K562 (cell line): Measurements from ENCODE around the gene FRG2B. TPM values are rescaled to one million over a fixed set of nuclear protein-coding genes. Genes with fewer than 3 reads are reported as not detected.

Experiments
- ATAC-seq: fragments of 200-7000 bp; cut with Tn5 transposase; 3 replicates; pipeline ENCODE4 v1.9.1; 2020; ENCODE audit warnings: moderate library complexity
- BruUV-seq: library from RNA; stranded (reverse); fragments of 400-500 nt; replicated peaks from 2 replicates; lab custom pipeline; 2021; lab: Mats Ljungman, UMichigan
- CTCF ChIA-PET: fragments of 300-600 bp; formaldehyde crosslinking; extraction: SDS; loops from one replicate; lab custom pipeline; 2021; ENCODE audit warnings: low intra/inter-chr PET ratio; lab: Yijun Ruan, JAX
- POLR2A ChIA-PET: fragments of 300-600, 350-650 bp; sonication (Branson Sonifier 250); formaldehyde crosslinking; extraction: SDS; loops from one replicate; lab custom pipeline; 2021; ENCODE audit warnings: antibody characterized with exemption, inconsistent platforms; lab: Yijun Ruan, JAX
- DNase-seq, 4 experiments: peaks; one replicate each; pipeline versions ENCODE4 v3.0.0 to v3.0.0-alpha.2; 2011 to 2018; ENCODE audit warnings: low spot score in 3 of 4, mixed read lengths in 3 of 4; ENCODE audit errors: extremely low read depth in 1 of 4
- FAIRE-seq: peaks from 2 replicates; lab custom pipeline; 2011; peaks lifted over from hg19 to GRCh38; lab: Jason Lieb, UNC
- H2AFZ ChIP-seq: 2 replicates; pipeline ENCODE4 v1.6.0; 2011; ENCODE audit warnings: low read depth, low read length, control low read depth, inconsistent platforms
- H3K27ac ChIP-seq: fragments of 200-600 bp; 3 replicates; pipeline ENCODE4 v1.8.0; 2011; ENCODE audit warnings: low read depth, mild to moderate bottlenecking, control low read depth, inconsistent platforms, low read length, moderate library complexity, mixed read lengths; ENCODE audit errors: extremely low read depth
- H3K27me3 ChIP-seq, 2 experiments: fragments of 300-600 bp in 1 of 2; 2 replicates in 1 of 2; 3 replicates in 1 of 2; pipeline versions ENCODE4 v1.6.0 to v1.8.0; 2011; ENCODE audit warnings: inconsistent platforms in 2 of 2, low read length in 2 of 2, mild to moderate bottlenecking in 1 of 2, mixed read lengths in 1 of 2, moderate library complexity in 1 of 2; ENCODE audit not compliant: control insufficient read depth in 2 of 2, insufficient read depth in 2 of 2
- H3K36me3 ChIP-seq: fragments of 300-600 bp; 3 replicates; pipeline ENCODE4 v1.8.0; 2011; ENCODE audit warnings: mild to moderate bottlenecking, low read length, inconsistent platforms; ENCODE audit not compliant: control insufficient read depth, insufficient read depth
- H3K4me1 ChIP-seq, 2 experiments: fragments of 200-600 bp in 1 of 2; replicated peaks in 1 of 2; 2 replicates in 1 of 2; 3 replicates in 1 of 2; pipeline versions ENCODE4 v1.5.1 to v1.8.0; 2011; ENCODE audit warnings: inconsistent platforms in 2 of 2, low read length in 2 of 2, mild to moderate bottlenecking in 1 of 2, mixed read lengths in 1 of 2, moderate library complexity in 1 of 2; ENCODE audit not compliant: control insufficient read depth in 2 of 2, insufficient read depth in 2 of 2
- H3K4me2 ChIP-seq: 2 replicates; pipeline ENCODE4 v1.6.1; 2011; ENCODE audit warnings: low read length, control low read depth, inconsistent platforms, mixed read lengths; ENCODE audit not compliant: insufficient read depth
- H3K4me3 ChIP-seq: fragments of 200-600 bp; sonication (generic), shearing (Covaris generic); 2 replicates; pipeline ENCODE4 v1.5.1; 2016; ENCODE audit warnings: control low read depth, inconsistent platforms
- H3K79me2 ChIP-seq: fragments of 200-600 bp; 3 replicates; pipeline ENCODE4 v1.8.0; 2011; ENCODE audit warnings: low read length, inconsistent platforms; ENCODE audit not compliant: control insufficient read depth, insufficient read depth
- H3K9ac ChIP-seq, 2 experiments: 2 replicates each; pipeline versions ENCODE4 v1.6.0 to v1.6.1; 2011; ENCODE audit warnings: low read depth in 2 of 2, low read length in 2 of 2, control low read depth in 1 of 2, inconsistent platforms in 1 of 2, mild to moderate bottlenecking in 1 of 2, mixed read lengths in 1 of 2; ENCODE audit not compliant: insufficient read depth in 1 of 2
- H3K9me1 ChIP-seq: one replicate; pipeline ENCODE4 v1.6.0; 2011; ENCODE audit warnings: inconsistent platforms, mild to moderate bottlenecking, low read length, moderate library complexity; ENCODE audit not compliant: control insufficient read depth, insufficient read depth
- H3K9me3 ChIP-seq: replicated peaks from 2 replicates; pipeline ENCODE4 v1.5.1; 2011; ENCODE audit warnings: low read depth, low read length, inconsistent platforms; ENCODE audit not compliant: control insufficient read depth, insufficient read depth
- H4K20me1 ChIP-seq: replicated peaks from 2 replicates; pipeline ENCODE4 v1.6.1; 2011; ENCODE audit warnings: low read length, inconsistent platforms, mixed read lengths; ENCODE audit not compliant: control insufficient read depth, insufficient read depth
- AFF1 ChIP-seq, 2 experiments: fragments of 450-650 bp; IDR thresholded peaks; 2 replicates each; pipeline ENCODE4 v1.6.1; 2018; ENCODE audit warnings: mild to moderate bottlenecking in 2 of 2, low read depth in 1 of 2; ENCODE audit not compliant: partially characterized antibody in 2 of 2
- ARID1B ChIP-seq: fragments of 450-650 bp; IDR thresholded peaks from 2 replicates; pipeline ENCODE4 v1.6.1; 2016; ENCODE audit warnings: antibody characterized with exemption, mild to moderate bottlenecking, inconsistent platforms
- BRF2 ChIP-seq: IDR thresholded peaks from 3 replicates; pipeline ENCODE4 v1.6.1; 2011; ENCODE audit warnings: borderline replicate concordance, mild to moderate bottlenecking; ENCODE audit not compliant: insufficient read length, insufficient read depth
- CCAR2 ChIP-seq: fragments of 200-400 bp; formaldehyde crosslinking; IDR thresholded peaks from 2 replicates; pipeline ENCODE4 v1.6.1; 2017; ENCODE audit warnings: mild to moderate bottlenecking, low read depth, low read length
- CGGBP1 ChIP-seq: fragments of 250-450 bp; sonication (Bioruptor Pico); IDR thresholded peaks from 2 replicates; pipeline ENCODE4 v1.9.0; 2021; ENCODE audit warnings: mild to moderate bottlenecking
- GATAD2B ChIP-seq: fragments of 450-650 bp; IDR thresholded peaks from 2 replicates; pipeline ENCODE4 v1.6.1; 2017; ENCODE audit warnings: mild to moderate bottlenecking, borderline replicate concordance
- GTF2B ChIP-seq: IDR thresholded peaks from 2 replicates; pipeline ENCODE4 v1.6.1; 2011; ENCODE audit not compliant: insufficient read length; ENCODE audit errors: extremely low read depth
- HLTF ChIP-seq: fragments of 450-650 bp; IDR thresholded peaks from 2 replicates; pipeline ENCODE4 v1.6.1; 2016
- HMGN3 ChIP-seq: IDR thresholded peaks from 2 replicates; pipeline ENCODE4 v1.6.1; 2011; ENCODE audit warnings: borderline replicate concordance, low read depth, mild to moderate bottlenecking, mixed read lengths, low read length; ENCODE audit not compliant: insufficient read length; ENCODE audit errors: extremely low read depth
- NR2F6 ChIP-seq: fragments of 450-650 bp; formaldehyde crosslinking; IDR thresholded peaks from 2 replicates; pipeline ENCODE4 v1.4.0; 2020; ENCODE audit warnings: mild to moderate bottlenecking
- SAFB2 ChIP-seq: fragments of 200-400 bp; formaldehyde crosslinking; IDR thresholded peaks from 2 replicates; pipeline ENCODE4 v1.6.1; 2018; ENCODE audit warnings: borderline replicate concordance, low read length, low read depth, moderate library complexity; ENCODE audit not compliant: severe bottlenecking
- ZEB2 ChIP-seq: fragments of 450-650 bp; IDR thresholded peaks from 2 replicates; pipeline ENCODE4 v1.6.1; 2016
- ZFP1 ChIP-seq: fragments of 450-650 bp; formaldehyde crosslinking; IDR thresholded peaks from 2 replicates; pipeline ENCODE4 v1.4.0; 2020; ENCODE audit warnings: mild to moderate bottlenecking, mixed read lengths
- ZKSCAN8 ChIP-seq: fragments of 200-800 bp; sonication (Bioruptor generic); IDR thresholded peaks from 2 replicates; pipeline ENCODE4 v1.6.1; 2016; ENCODE audit warnings: missing genetic modification characterization, missing compliant biosample characterization
- ZNF133 ChIP-seq: fragments of 250-450 bp; sonication (Bioruptor Pico); IDR thresholded peaks from 2 replicates; pipeline ENCODE4 v1.4.0; 2020; ENCODE audit warnings: mild to moderate bottlenecking
- ZNF57 ChIP-seq: fragments of 450-650 bp; formaldehyde crosslinking; IDR thresholded peaks from 2 replicates; pipeline ENCODE4 v1.4.0; 2020; ENCODE audit warnings: mild to moderate bottlenecking, moderate library complexity
- WGBS: fragments of 100-300 bp; shearing (Covaris generic); methylation state at CpG from one replicate; pipeline ENCODE4 v1.1.6; 2016; ENCODE audit warnings: low coverage, mixed read lengths; ENCODE audit not compliant: insufficient coverage; ENCODE audit errors: missing lambda C conversion rate; 5-methylcytosine and 5-hydroxymethylcytosine counted together
- in situ Hi-C: fragments of 300-500 bp; cut with MboI; formaldehyde crosslinking; loops from 4 replicates; pipeline ENCODE4 v1.15.0; 2018; ENCODE audit warnings: inconsistent platforms, mixed read lengths
- intact Hi-C: fragments of 100-400 bp; cut with micrococcal nuclease; formaldehyde crosslinking; loops from 2 replicates; pipeline ENCODE4 v1.14.2; 2022
- polyA plus RNA-seq, 8 experiments: library from polyadenylated mRNA; depleted of rRNA in 4 of 8; stranded (reverse) in 5 of 8; unstranded in 3 of 8; fragments of >200 nt; fragmentation: Nextera tagmentation in 2 of 8; fragmentation: Illumina TruSeq in 1 of 8; extraction: Ambion mirVana in 2 of 8; extraction: Trizol in 1 of 8; gene quantifications; 2 replicates each; pipeline versions ENCODE4 v1.2.1 to v1.2.3, GENCODE V29; 2011 to 2014; ENCODE audit warnings: inconsistent platforms in 1 of 8, missing spikeins in 1 of 8
- total RNA-seq, 7 experiments: library from RNA; depleted of rRNA in 6 of 7; stranded (reverse); fragments of >200 nt in 6 of 7; fragmentation: Illumina TruSeq in 2 of 7; extraction: Trizol in 2 of 7; gene quantifications; 2 replicates each; pipeline versions ENCODE4 v1.2.1 to v1.2.3, GENCODE V29; 2011 to 2021; ENCODE audit warnings: low replicate concordance in 1 of 7

FRG2B gene
- total and polyA plus RNA-seq, 9 of the 15 experiments (the other 6 are each of a cell fraction or from before 2014, with no cell fraction given), result not detected

- CTCF ChIA-PET, result no interaction called here
- ATAC-seq, result no peak
Observed at GRCh38 chr10:133614830-133615580, 11.6 kb downstream of the FRG2B start.

More at GRCh38 chr10:133614830-133615580, 11.6 kb downstream of the FRG2B start:
- no peak overlapping the region for H3K9ac ChIP-seq
- H3K9me1 ChIP-seq, result no peaks in the 10 kb centered on the region
- H3K9me3 ChIP-seq, result no peaks in the 10 kb centered on the region
- BruUV-seq, result no TSS peak
- H3K4me2 ChIP-seq, result no peak overlapping the region
- POLR2A ChIA-PET, result interaction anchor here (0.9 kb wide), 1 partner anchor 9 kb away, joined by 4 read pairs; no protein-coding TSS in a partner anchor
- in situ Hi-C loops, result no loop called here
- intact Hi-C loops, result no loop called here
- DNase-seq (no peak), FAIRE-seq (no peak)
- no peaks in the 10 kb centered on the region for H3K4me1 ChIP-seq
- TF ChIP-seq ZKSCAN8, result no peak
- no peak for TF ChIP-seq CCAR2
- no peak for TF ChIP-seq ZFP1 (CRISPR knock-in tag)
- TF ChIP-seq BRF2, result no peak
- TF ChIP-seq HMGN3, result no peak
- no peak for TF ChIP-seq SAFB2
- no peak for TF ChIP-seq HLTF
- TF ChIP-seq ZNF133 (CRISPR knock-in tag), result no peak
- TF ChIP-seq GTF2B, result no peak
- no peak for TF ChIP-seq NR2F6 (CRISPR knock-in tag)
- no peak for TF ChIP-seq ARID1B
- no peak for TF ChIP-seq ZNF57 (CRISPR knock-in tag)
- TF ChIP-seq AFF1 (IDR thresholded peaks at IDR 0.05; ENCODE audit: low read depth in 1 of 2, partially characterized antibody in 2 of 2), result no peak
- TF ChIP-seq ZEB2, result no peak
- no peak for TF ChIP-seq CGGBP1 (CRISPR knock-in tag)
- no peak for TF ChIP-seq GATAD2B
- H2AFZ ChIP-seq, result no peak overlapping the region
- no peak overlapping the region for H3K27ac ChIP-seq
- no peak overlapping the region for H3K4me3 ChIP-seq
- 4% methylated on average over 8 of the region's 10 CpGs for WGBS
- H3K36me3 ChIP-seq, result no peaks in the 10 kb centered on the region
- H4K20me1 ChIP-seq, result no peaks in the 10 kb centered on the region
- H3K27me3 ChIP-seq, result no peaks in the 10 kb centered on the region
- no peaks in the 10 kb centered on the region for H3K79me2 ChIP-seq
